IMR-90 (cell line): ENCODE data around the gene ZNF660. TPM values are rescaled to one million over a fixed set of nuclear protein-coding genes. Genes with fewer than 3 reads are reported as not detected.

ENCODE experiments used
- ATAC-seq: fragments of 200-7000 bp; cut with Tn5 transposase; 2 replicates; pipeline ENCODE4 v1.9.1; 2020; ENCODE audit warnings: low read depth, mild to moderate bottlenecking, moderate library complexity
- Bru-seq: library from RNA; stranded (reverse); fragments of 400-500 nt; gene quantifications from one replicate; lab custom pipeline; 2021; lab: Mats Ljungman, UMichigan
- BruChase-seq, 2 experiments: library from RNA; stranded (reverse); fragments of 400-500 nt; gene quantifications; one replicate each; lab custom pipeline; 2021; lab: Mats Ljungman, UMichigan
- BruUV-seq: library from RNA; stranded (reverse); fragments of 400-500 nt; replicated peaks from 2 replicates; lab custom pipeline; 2021; lab: Mats Ljungman, UMichigan
- CTCF ChIA-PET: fragments of 300-600 bp; formaldehyde crosslinking; extraction: SDS; loops from one replicate; lab custom pipeline; 2021; ENCODE audit warnings: antibody characterized with exemption; lab: Yijun Ruan, JAX
- POLR2A ChIA-PET: fragments of 300-600 bp; sonication (Branson Sonifier 250); formaldehyde crosslinking; loops from one replicate; lab custom pipeline; 2022; ENCODE audit warnings: antibody characterized with exemption; ENCODE audit not compliant: unreplicated experiment; lab: Charles Lee
- DNase-seq: peaks from one replicate; pipeline ENCODE4 v3.0.0; 2013
- H2AFZ ChIP-seq: replicated peaks from 2 replicates; pipeline ENCODE3; 2013; ENCODE audit warnings: low read length, mild to moderate bottlenecking; ENCODE audit not compliant: poor library complexity
- H2AK5ac ChIP-seq: 2 replicates; pipeline ENCODE4 v1.6.1; 2013; ENCODE audit warnings: low read depth, low read length, inconsistent platforms
- H2AK9ac ChIP-seq: replicated peaks from 2 replicates; pipeline ENCODE3; 2013; ENCODE audit warnings: mild to moderate bottlenecking, low read depth, low read length, moderate library complexity; ENCODE audit not compliant: poor library complexity
- H2BK120ac ChIP-seq: 2 replicates; pipeline ENCODE4 v1.6.1; 2013; ENCODE audit warnings: low read depth, low read length, inconsistent platforms
- H2BK15ac ChIP-seq: 3 replicates; pipeline ENCODE4 v1.6.1; 2013; ENCODE audit warnings: low read depth, low read length, inconsistent platforms
- H2BK20ac ChIP-seq: 2 replicates; pipeline ENCODE4 v1.6.1; 2013; ENCODE audit warnings: low read depth, mild to moderate bottlenecking, inconsistent platforms, low read length, moderate library complexity
- H2BK5ac ChIP-seq: 2 replicates; pipeline ENCODE4 v1.6.1; 2013; ENCODE audit warnings: mild to moderate bottlenecking, low read depth, low read length, inconsistent platforms; ENCODE audit not compliant: poor library complexity, severe bottlenecking
- H3K14ac ChIP-seq: replicated peaks from 2 replicates; pipeline ENCODE4 v1.6.1; 2013; ENCODE audit warnings: low read depth, low read length, inconsistent platforms
- H3K18ac ChIP-seq: 2 replicates; pipeline ENCODE4 v1.6.1; 2013; ENCODE audit warnings: low read depth, low read length, control low read depth
- H3K23ac ChIP-seq: 2 replicates; pipeline ENCODE4 v1.6.1; 2013; ENCODE audit warnings: low read depth, low read length, inconsistent platforms
- H3K27ac ChIP-seq: 2 replicates; pipeline ENCODE4 v1.5.1; 2013; ENCODE audit warnings: mild to moderate bottlenecking, control low read depth, low read length; ENCODE audit not compliant: insufficient read depth
- H3K27me3 ChIP-seq: 2 replicates; pipeline ENCODE4 v1.6.1; 2013; ENCODE audit warnings: low read length; ENCODE audit not compliant: control insufficient read depth, insufficient read depth
- H3K36me3 ChIP-seq: 2 replicates; pipeline ENCODE4 v1.6.1; 2013; ENCODE audit warnings: low read length, mixed read lengths; ENCODE audit not compliant: control insufficient read depth, insufficient read depth
- H3K4ac ChIP-seq: 2 replicates; pipeline ENCODE4 v1.6.1; 2013; ENCODE audit warnings: low read depth, low read length, inconsistent platforms
- H3K4me1 ChIP-seq: 2 replicates; pipeline ENCODE4 v1.6.1; 2013; ENCODE audit warnings: low read length, mixed read lengths; ENCODE audit not compliant: control insufficient read depth, insufficient read depth
- H3K4me2 ChIP-seq: 2 replicates; pipeline ENCODE4 v1.6.1; 2013; ENCODE audit warnings: low read depth, mild to moderate bottlenecking, control low read depth, low read length, moderate library complexity
- H3K4me3 ChIP-seq: 2 replicates; pipeline ENCODE4 v1.5.1; 2013; ENCODE audit warnings: low read depth, mild to moderate bottlenecking, control low read depth, low read length, moderate library complexity; ENCODE audit not compliant: insufficient read depth
- H3K56ac ChIP-seq: 2 replicates; pipeline ENCODE4 v1.6.1; 2013; ENCODE audit warnings: low read length, inconsistent platforms; ENCODE audit not compliant: insufficient read depth; ENCODE audit errors: extremely low read depth
- H3K79me1 ChIP-seq, 2 experiments: 2 replicates each; pipeline ENCODE4 v1.6.1; 2013; ENCODE audit warnings: low read length in 2 of 2, inconsistent platforms in 1 of 2, low read depth in 1 of 2
- H3K9ac ChIP-seq: 2 replicates; pipeline ENCODE4 v1.6.1; 2013; ENCODE audit warnings: low read depth, low read length, control low read depth
- H3K9me1 ChIP-seq: 2 replicates; pipeline ENCODE4 v1.6.1; 2013; ENCODE audit warnings: low read length, inconsistent platforms; ENCODE audit not compliant: insufficient read depth
- H3K9me3 ChIP-seq: 2 replicates; pipeline ENCODE4 v1.6.1; 2013; ENCODE audit warnings: low read length; ENCODE audit not compliant: control insufficient read depth, insufficient read depth
- H4K20me1 ChIP-seq: 2 replicates; pipeline ENCODE4 v1.6.1; 2013; ENCODE audit warnings: low read length, inconsistent platforms; ENCODE audit not compliant: insufficient read depth
- H4K5ac ChIP-seq: 2 replicates; pipeline ENCODE4 v1.6.1; 2013; ENCODE audit warnings: mild to moderate bottlenecking, low read depth, low read length, control low read depth
- H4K8ac ChIP-seq, 2 experiments: 2 replicates each; pipeline ENCODE4 v1.6.1; 2013; ENCODE audit warnings: low read depth in 2 of 2, low read length in 2 of 2, control low read depth in 1 of 2, inconsistent platforms in 1 of 2
- H4K91ac ChIP-seq: 2 replicates; pipeline ENCODE4 v1.6.1; 2013; ENCODE audit warnings: low read depth, low read length, inconsistent platforms; ENCODE audit not compliant: insufficient read depth
- CEBPB ChIP-seq: IDR thresholded peaks from 2 replicates; pipeline ENCODE4 v1.6.1; 2012; ENCODE audit warnings: low read depth, low read length, improper control_type of control experiment
- FOS ChIP-seq: fragments of 150-350 bp; IDR thresholded peaks from 2 replicates; pipeline ENCODE4 v1.6.1; 2016; ENCODE audit warnings: low read depth, low read length
- MAZ ChIP-seq: IDR thresholded peaks from 2 replicates; pipeline ENCODE4 v1.6.1; 2012; ENCODE audit warnings: low read depth, mild to moderate bottlenecking, low read length, improper control_type of control experiment, moderate library complexity, borderline replicate concordance
- POLR2A ChIP-seq: IDR thresholded peaks from 2 replicates; pipeline ENCODE4 v1.6.1; 2012; ENCODE audit warnings: mild to moderate bottlenecking, low read depth, low read length
- RAD21 ChIP-seq: IDR thresholded peaks from 2 replicates; pipeline ENCODE4 v1.6.1; 2012; ENCODE audit warnings: low read length, improper control_type of control experiment
- WGBS, 2 experiments: methylation state at CpG; one replicate each; pipeline versions ENCODE4 v1.1.5 to v1.1.7; 2013; ENCODE audit warnings: missing lambda C conversion rate in 2 of 2; ENCODE audit not compliant: insufficient read length in 1 of 2; ENCODE audit errors: extremely low coverage in 2 of 2; 5-methylcytosine and 5-hydroxymethylcytosine counted together
- dilution Hi-C: fragments of 300-500 bp; cut with HindIII; formaldehyde crosslinking; loops from one replicate; pipeline ENCODE4 v1.14.3; 2018; ENCODE audit warnings: low sequenced_read_pairs; ENCODE audit not compliant: unreplicated experiment
- in situ Hi-C: fragments of 300-500 bp; cut with MboI; formaldehyde crosslinking; loops from 3 replicates; pipeline ENCODE4 v1.14.3; 2019; ENCODE audit warnings: low sequenced_read_pairs, inconsistent platforms, mixed read lengths
- intact Hi-C: fragments of 100-400 bp; cut with micrococcal nuclease; formaldehyde crosslinking; loops from 2 replicates; pipeline ENCODE4 v1.10.0; 2022
- long read RNA-seq: library from polyadenylated mRNA; unstranded; transcript quantifications from one replicate; pipeline ENCODE4 v2.0.0, GENCODE V29; 2021; ENCODE audit not compliant: unreplicated experiment
- polyA plus RNA-seq, 3 experiments: library from polyadenylated mRNA; depleted of rRNA; stranded (reverse); fragments of >200 nt; gene quantifications; 2 replicates each; pipeline ENCODE4 v1.2.3, GENCODE V29; 2012; ENCODE audit warnings: low replicate concordance in 1 of 3
- total RNA-seq: library from RNA; depleted of rRNA; stranded (reverse); fragments of >200 nt; gene quantifications from 2 replicates; pipeline ENCODE4 v1.2.3, GENCODE V29; 2012; rRNA removed

Gene ZNF660
- total RNA-seq (1.3 and 1.4 TPM in 2 replicates), polyA plus RNA-seq (2012; rRNA removed) (0.59 and 0.70 TPM in 2 replicates), Bru-seq, nascent RNA (percentile 74 among the genes with signal in this experiment), BruChase-seq, experiment 1, labeled RNA remaining after a 6-hour chase (percentile 82 among the genes with signal in this experiment), BruChase-seq, experiment 2, labeled RNA remaining after a 2-hour chase (percentile 85 among the genes with signal in this experiment)
- 0.10 and 0.11 TPM in 2 replicates for polyA plus RNA-seq (2012; cell fraction: cytosol; rRNA removed)
- 0.30 and 2.4 TPM in 2 replicates for polyA plus RNA-seq (2012; cell fraction: nucleus; rRNA removed; ENCODE audit: low replicate concordance)
- long read RNA-seq: 0 reads

DNA sequence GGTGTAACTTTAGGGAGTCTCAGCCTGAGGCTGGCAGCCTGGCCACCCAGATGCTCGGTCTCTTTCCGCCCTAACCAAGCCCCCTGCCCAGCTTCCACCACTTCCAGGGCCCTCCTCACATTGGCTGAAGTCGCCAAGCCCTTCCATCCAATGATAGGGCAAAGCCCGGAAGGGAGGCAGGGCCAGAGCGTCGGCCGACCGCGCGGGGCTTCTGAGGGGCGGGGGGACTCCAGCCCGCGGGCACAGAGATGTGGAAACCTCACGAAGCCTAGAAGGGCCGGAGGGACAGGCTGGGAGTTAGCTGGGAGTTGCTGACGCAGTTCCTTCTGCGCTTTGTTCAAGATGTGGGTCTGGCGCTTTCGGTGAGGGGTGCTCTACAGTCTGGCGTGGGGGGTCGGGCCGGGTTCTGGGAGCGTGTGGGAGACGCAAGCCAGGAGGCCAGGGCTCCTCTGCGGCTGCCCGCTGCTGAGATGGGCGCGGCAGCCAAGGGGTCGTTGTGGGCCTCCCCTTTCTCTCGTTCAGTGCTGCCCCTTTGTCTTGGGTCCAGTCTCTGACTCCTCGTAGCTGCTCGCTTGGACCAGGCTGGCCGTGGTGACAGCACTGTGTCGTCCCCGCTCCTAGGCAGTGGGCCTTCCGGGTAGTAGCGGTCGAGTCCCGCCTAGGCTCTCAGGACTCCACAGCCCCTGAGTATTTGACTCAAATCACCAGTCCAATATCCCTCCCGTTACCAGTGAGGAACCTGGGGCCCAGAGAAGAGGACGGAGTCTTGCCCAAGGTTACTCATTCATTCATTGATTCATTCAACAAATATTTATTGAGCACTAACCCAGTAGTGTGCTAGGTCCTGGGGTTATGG is at the start of gene ZNF660:
TSS of gene ZNF660 (plus strand) at position 319 of the 856 bp plus-strand sequence. CDS start 9,230 bp downstream, outside the sequence.
- Histone ChIP-seq H3K4me3 (peak within 1 kb of the TSS; percentile 63), H3K9me1 (0 out of 2 replicates have a peak, but pooled peaks cover 3% of the 10 kb centered on the region), H3K14ac (peak within 1 kb of the TSS; percentile 82), H4K20me1 (no peaks in the 10 kb centered on the region), H2BK15ac (no peak within 1 kb of the TSS; the same call in 2 of the 3 replicates), H2BK20ac (no peak within 1 kb of the TSS), H3K36me3 (peaks cover 9% of the 10 kb centered on the region), H3K79me1 (peaks cover 4 to 7% of the 10 kb centered on the region in 2 experiments; a peak in 1 of 4 replicates), H2BK5ac (peak within 1 kb of the TSS; percentile 45), H3K4me2 (peak within 1 kb of the TSS; percentile 91), H3K56ac (peak within 1 kb of the TSS; percentile 29; the same call in 1 of the 2 replicates), H4K8ac (peak within 1 kb of the TSS; percentile 86 to 96), H3K27ac (peak within 1 kb of the TSS; percentile 83), H3K4ac (peak within 1 kb of the TSS; percentile 87), H4K5ac (peak within 1 kb of the TSS; percentile 85), H2BK120ac (peak within 1 kb of the TSS; percentile 56), H2AK9ac (peak within 1 kb of the TSS; percentile 96), H3K27me3 (no peaks in the 10 kb centered on the region), H3K4me1 (peaks cover 2% of the 10 kb centered on the region; the same call in 1 of the 2 replicates), H3K9ac (peak within 1 kb of the TSS; percentile 87), H3K23ac (peak within 1 kb of the TSS; percentile 46), H2AFZ (peak within 1 kb of the TSS; percentile 89), H3K18ac (peak within 1 kb of the TSS; percentile 32), H2AK5ac (peak within 1 kb of the TSS; percentile 68; the same call in 1 of the 2 replicates), H3K9me3 (peaks cover 2% of the 10 kb centered on the region; the same call in 1 of the 2 replicates), H4K91ac (peak within 1 kb of the TSS; percentile 66)
- TF ChIP-seq RAD21 (no peak), POLR2A (peak; percentile 61; the same call in 1 of the 2 replicates), MAZ (peak; percentile 52; the same call in 1 of the 2 replicates), FOS (no peak), CEBPB (peak; percentile 19; the same call in 1 of the 2 replicates)
- 4% methylated on average over 10 of the region's 41 CpGs; no CpG with 5 or more reads in 1 of the 2 experiments for WGBS, 2 experiments
- in situ Hi-C loops: no loop called here
- ATAC-seq (peak; percentile 98), DNase-seq (peak; percentile 67)
- dilution Hi-C loops: no loop called here
- intact Hi-C loops: loop anchor here (1.0 kb wide), 1 partner anchor 40 kb away; the partner anchor contains the start of gene ZNF197
- POLR2A ChIA-PET: no interaction called here
- BruUV-seq: no TSS peak
- CTCF ChIA-PET: interaction anchor here (0.6 kb wide), 1 partner anchor 33 kb away, joined by 6 read pairs; no protein-coding TSS in a partner anchor
